HG02943 (cell line): ENCODE data around the gene ARHGEF19.
"Not testable (repeated sequence)": the region's sequence is repeated elsewhere in the genome, so short reads cannot be mapped to it uniquely, and the experiment has no call there.

Source experiments
- ATAC-seq: cut with Tn5 transposase; IDR thresholded peaks from one replicate; pipeline ENCODE4 v1.9.1; 2021; ENCODE audit warnings: mild to moderate bottlenecking, low read depth, moderate library complexity; ENCODE audit not compliant: unreplicated experiment

The ARHGEF19 gene

DNA sequence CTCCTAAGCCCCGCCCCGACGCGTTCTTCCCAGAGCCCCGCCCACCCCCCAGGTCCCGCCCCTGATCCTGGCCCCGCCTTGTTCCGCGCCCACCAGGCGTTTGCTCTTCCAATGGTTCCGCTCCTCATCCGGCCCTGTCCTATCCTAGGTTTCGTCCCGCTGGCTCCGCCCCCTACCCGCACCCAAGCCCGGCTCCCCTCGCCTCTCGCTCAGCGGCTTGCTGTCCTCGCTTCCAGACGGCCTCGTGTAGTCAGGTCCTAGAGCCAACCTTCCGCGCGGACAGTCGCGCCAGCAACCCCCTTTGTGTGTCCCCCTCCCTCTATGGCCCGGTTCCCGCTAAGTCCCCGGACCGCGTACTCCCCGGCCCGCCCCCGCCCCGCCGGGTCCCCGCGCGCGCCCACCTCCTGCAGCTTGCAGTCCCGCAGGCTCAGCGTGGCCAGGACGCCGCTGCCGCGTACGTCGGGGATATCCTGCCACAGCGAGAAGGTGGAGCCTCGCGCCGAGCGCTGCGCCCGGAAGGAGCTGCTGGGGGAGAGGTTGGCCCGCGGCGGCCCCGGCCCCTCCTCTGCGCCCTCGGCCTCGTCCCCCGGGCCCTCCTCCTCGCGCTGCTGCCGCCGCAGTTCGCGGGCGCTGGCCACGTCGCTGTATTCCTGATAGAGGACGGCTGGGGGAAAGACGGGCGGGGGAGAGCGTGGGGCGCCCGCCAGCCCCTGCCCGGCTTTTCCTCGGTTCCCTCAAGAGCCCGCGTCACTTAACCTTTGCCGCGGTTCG is 5.7 kb downstream of the ARHGEF19 start:
- peak; percentile 61 for ATAC-seq

DNA sequence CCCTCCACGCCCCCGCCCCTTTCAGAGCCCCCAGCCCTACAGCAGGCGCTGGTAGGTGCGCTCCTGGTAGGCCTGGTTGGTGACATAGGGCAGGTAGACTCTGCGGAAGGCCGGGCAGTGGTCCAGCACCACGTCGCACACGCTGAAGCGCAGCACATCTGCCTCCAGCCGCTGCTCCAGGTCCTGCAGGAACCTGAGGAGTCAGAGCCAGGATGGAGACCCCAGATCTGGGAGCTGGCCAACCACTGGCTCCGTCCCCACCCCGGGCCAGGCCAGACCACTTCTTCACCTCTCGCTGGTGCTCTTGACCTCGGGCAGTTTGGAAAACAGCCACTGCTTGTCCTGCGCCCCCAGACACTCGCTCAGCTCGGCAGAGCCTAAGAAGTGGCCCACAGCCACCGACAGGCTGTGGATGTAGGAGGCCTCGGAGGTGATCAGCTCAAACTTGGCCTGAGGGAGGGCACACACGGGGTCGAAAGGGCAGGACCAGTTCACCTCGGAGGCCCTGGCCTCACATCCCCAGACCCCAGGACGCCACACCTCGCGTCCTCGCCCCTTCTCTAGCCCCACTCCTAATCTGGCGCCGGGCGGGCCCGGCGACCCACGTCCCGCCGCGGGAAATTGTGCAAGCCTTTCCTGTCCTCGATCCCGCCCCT is 6.4 kb downstream of the ARHGEF19 start:
- no peak for ATAC-seq

DNA sequence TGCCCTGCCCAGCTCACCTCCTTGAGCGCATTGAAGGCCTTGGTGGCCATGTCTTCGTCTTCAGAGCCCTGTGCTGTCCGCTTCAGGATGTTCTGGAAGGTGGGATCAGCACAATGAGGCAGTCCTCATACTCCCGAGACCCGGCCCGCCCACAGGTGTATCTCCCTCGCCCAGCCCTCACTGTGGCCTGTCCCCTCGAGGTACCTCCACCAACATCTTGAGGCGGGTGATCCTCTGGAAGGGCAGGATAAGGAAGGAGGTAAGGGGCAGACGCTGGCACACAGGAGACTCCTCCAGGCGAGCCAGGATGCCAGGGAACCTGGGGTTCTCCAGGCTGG is 7.1 kb downstream of the ARHGEF19 start:
- ATAC-seq, result no peak

DNA sequence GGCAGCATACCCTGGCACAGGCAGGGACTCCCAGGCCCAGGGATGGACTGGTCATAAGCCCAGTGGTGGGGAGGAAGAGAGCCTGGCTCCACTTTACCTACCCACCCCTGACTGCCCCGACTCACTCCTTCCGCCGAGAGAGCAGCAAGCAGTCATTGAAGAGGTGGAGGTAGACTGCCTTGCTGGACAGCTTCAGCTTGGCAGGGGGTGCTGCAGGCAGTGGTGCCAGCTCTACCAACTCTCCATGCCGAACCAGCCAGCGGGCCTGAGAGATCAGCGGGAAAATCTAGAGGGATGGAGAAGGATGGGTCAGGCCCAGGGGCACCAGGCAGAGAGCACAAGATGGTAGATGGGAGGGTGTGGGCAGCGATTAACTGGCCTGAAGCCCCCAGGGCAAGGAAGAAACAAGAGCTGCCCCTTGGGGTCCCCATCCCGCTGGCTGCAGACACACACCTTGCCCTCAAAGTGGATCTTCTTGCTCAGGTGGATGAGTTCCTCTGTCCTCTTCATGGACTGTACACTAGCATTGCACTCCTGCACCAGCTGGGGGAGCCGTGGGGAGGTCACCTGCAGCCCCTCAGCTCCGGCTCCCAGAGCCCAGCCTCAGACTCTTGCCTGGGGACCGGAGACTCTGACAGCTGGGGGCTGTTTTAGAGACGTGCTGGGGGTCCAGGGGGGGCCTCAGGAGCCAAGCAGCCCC is 7.7 kb downstream of the ARHGEF19 start:
- no peak for ATAC-seq

DNA sequence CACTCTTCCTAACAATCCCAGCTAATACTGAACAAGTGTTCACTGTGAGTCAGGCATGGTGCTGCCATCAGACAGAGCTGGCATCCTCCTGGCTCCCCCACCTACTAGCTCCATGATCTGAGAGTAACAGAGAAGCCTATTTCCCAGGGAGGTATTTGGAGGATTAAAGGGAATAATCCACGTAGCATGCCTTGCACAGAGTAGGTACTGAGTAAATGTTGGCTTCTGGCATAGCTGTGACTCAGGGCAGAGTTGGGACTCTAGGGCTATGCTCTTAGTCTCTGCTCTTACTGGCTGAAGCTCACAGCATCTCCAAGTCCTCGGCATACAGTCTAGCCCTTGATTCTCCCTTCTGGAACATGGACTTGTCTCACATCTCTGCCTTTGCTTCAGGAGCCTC is 8.2 kb downstream of the ARHGEF19 start:
- ATAC-seq, result no peak

DNA sequence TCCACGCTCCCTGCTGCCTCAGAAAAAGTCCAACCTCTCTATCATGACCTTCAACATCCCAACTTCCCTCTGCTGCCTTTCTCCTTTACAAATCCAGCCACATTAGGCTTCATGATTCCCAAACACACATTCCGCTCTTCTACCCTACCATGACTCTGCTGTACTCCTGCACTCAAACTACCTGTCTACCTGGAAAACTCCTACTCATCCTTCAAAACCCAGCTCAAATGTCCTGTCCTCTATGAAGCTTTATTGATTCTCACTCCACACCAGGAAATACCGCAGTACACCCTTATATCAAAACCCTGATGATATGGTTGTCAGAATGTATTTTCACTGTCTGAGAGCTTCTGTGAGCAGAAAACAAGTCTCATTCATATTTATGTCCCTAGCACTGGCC is 8.9 kb downstream of the ARHGEF19 start:
- no peak for ATAC-seq

DNA sequence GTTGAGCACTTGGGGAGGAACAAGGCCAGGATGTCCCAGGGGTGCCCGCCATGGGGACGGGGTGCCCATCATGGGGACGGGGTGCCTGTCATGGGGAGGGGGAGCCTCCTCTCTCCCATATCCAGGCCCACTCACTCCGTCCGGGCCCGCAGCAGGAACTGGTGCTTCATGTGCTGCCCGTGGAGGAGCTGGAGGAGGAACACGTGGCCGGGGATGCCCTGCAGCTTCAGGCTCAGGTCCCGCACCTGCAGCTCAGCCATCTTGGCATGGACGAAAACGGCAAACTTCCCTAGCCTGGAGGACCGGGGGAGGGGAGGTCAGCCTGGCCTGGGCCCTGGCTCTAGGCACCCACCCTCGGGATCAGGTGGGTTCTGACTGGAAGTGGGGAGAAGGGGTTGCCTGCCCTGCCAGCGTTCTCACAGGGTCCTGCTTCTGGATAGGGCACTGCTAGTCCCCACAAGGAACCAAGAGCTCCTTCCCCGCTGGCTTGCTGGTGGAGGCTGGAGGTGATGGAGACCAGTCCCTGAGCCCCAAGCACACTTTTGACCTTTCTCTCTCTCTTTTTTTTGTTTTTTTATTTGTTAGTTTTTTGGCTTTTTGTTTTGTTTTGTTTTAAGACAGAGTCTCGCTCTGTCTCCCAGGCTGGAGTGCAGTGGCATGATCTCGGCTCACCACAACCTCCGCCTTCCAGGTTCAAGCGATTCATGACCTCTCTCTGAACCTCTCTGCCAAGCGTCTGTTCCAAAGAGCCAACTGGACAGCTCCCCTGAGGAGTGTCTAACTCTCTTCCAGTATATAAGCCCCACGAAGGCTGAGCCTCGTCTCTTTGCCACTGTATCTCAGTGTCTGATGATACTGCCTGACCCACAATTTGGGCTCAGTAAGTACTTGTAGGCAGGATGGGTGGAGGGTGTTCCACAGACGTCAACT is 9.9 kb downstream of the ARHGEF19 start:
- no peak for ATAC-seq

DNA sequence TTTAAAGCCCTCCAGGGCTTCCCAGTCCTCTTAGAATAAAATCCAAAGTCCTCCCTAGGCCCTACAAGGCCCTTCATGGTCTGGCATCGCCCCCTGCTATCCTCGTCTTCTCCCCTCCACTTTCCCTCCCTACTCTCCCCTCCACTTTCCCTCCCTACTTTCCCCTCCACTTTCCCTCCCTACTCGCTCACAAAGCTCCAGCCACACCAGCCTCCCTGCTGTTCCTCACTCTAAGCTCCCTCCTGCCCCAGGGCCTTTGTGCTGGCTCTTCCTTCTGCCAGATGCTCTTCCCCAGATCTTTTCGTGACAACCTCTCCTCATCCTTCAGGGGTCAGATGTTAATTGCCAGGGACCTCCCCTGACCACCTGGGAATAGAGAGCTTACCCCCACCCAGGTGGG is 12.8 kb downstream of the ARHGEF19 start:
- no peak for ATAC-seq

DNA sequence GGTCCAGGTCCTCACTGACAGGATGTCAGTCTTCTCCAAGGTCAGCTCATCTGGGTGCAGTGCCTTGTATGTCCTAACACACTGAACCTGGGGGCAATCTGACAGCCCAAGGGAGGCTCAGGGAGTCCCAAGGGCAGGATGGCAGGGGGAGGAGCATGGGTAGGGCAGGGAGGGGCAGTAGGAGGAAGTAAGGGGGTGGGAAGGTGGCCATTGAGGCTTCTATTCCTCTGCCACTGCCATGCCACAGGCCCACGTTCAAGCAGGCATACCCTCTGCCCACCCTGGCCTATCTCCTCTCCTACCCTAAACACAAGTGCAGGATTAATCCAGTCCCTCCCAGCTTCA is 13.3 kb downstream of the ARHGEF19 start:
- no peak for ATAC-seq

DNA sequence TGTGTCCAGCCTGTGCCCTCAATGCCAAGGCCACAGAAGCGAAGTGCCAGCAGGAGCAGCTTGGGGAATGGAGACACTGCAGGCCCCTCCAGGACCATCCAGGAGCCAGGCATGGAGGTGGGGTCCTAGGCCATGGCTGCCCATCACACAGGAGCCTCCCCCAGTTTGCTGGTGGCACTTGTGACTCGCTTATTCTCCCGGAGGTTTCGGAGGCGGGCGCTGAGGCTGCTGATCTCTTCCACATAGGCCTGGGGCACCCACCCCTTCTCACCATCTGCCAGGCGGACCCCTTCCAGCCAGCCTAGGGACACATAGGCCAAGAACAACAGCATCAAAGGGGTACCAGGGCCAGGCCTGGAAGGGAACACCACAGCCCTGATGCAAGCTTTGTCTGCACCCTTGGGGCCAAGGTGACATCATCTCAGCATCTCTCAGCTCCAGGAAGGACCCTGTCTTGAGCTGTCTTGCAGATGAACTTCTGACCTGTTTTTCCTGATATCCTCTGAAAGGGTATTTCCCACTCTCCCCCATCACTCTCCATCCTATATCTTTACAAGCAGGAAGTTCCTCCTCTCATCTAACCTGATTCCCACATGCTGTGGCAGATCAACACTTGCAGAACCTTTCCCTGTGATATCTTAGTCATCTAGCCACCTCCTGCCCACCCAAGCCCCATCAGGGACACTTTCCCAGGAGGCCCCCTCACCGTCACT is 13.9 kb downstream of the ARHGEF19 start:
- no peak for ATAC-seq

DNA sequence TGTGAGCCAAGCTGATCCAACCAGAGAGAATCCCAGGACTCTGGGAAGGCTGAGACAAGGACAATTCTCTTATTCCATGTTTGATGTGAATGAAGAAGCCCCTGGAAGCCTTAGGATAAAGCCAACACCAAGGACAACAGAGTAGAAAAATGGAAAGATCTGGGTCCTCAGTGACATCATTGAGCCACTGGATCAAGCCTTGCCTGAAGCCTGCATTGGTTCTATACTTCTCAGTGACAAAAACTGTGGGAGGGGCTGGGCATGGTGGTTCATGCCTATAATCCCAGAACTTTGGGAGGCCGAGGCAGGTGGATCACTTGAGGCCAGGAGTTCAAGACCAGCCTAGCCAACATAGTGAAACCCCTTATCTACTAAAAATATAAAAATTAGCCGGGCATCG is 15.6 kb downstream of the ARHGEF19 start:
- no peak for ATAC-seq

DNA sequence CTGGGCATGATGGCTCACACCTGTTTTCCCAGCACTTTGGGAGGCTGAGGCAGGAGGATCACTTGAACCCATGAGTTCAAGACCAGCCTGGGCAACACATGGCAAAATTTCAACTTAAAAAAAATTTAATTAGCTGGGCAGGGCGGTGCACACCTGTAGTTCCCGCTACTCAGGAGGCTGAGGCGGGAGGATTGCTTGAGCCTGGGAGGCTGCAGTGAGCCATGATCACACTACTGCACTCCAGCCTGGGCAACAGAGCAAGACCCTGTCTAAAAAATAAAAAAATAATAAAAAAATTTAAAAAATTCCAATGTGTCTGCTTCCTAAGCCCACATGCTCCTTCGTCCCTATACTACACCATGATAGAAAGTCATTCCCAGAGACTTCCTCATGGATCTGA is 16.3 kb downstream of the ARHGEF19 start:
- ATAC-seq, result not testable (repeated sequence)

DNA sequence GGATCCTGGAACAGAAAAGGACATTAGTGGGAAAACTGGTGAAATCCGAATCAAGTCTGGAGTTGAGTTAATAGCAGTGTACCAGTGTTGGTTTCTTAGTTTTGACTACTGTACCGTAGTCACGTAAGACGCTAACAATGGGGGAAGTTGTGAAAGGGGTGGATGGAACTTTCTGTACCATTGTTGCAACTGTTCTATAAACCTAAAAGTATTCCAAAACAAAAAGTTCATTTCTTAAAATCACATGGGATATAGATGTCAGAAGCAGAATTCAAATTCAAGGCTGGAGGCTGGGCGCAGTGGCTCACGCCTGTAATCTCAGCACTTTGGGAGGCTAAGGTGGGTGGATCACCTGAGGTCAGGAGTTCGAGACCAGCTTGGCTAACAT is 16.9 kb downstream of the ARHGEF19 start:
- ATAC-seq, result no peak

DNA sequence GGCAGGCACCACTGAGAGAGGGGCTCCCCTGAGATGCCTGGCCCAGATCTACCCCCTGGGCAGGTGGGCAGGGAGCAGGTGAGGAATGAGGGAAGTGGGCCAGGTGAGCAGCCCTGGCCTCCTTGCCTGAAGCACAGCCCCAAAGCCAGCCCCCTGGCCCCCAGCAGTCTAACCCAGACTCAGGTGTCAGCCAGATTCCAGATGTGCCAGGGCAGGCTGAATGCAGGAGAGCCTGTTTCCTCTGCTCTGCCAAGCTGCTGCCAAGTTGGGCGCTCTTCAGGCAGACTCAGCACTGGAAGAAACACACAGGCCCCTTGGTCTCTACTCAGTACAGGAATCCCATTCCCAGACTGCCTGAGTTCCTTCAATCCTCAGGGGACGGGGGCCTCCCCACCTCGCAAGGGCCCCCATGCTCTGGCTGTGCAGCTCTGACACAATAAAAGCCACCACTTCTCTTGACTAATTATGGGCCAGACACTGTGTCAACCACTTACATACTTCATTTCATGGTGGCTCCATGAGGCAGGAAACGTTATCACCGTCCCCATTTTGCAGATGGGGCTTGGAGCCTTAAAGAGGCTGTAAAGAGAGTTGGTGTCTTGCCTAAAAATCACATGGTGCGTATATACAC is 20.4 kb downstream of the ARHGEF19 start:
- no peak for ATAC-seq

DNA sequence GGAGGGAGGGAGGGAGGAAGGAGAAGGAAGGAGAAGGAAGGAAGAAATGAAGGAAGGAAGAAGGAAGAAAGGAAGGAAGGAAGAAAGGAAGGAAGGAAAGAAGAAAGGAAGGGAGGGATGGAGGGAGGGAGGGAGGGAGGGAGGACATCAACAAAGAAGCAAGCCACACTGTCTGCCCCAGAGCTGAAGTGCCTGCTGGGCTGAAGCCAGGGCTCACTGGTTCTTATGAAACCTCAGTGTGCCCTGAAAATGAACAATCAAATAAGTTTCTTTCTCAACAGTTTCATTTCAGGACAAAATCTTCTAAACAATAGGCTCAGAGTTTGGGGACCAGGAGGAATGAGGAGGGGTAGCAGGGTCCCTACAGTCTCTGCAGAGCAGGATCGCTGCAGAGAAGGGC is 21.1 kb downstream of the ARHGEF19 start:
- no peak for ATAC-seq

DNA sequence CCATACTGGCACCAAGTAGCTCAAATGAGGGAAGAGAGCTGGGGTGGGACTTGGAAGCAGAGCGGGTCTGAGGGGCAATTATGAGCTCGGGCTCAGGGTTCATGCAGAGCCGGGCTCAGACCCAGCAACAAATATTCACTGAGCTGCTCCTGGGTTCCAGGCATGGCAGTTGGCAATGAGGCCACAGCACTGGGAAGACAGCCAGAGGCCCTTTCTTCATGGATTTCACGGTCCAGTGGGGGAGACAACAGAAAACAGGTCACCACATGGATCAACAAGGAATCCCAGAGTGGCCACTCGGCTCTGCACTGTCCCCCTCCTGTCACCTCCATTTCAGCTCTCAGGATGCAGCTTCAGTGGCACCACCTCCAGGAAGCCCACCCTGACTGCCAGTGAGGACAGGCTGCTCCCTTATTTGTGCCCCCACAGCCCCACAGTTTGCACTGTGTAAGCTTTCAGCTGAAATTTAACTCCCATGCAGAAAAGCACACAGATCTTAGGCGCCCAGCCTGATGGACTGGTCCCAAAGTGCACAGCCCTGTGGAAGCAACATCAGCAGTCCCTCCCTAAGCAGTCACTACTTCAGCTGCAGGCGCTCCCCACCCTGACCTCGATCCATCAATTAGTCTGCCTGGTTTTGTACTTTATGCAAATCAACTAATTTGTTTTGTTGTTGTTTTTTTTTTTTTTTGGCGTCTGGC is 22.4 kb downstream of the ARHGEF19 start:
- no peak for ATAC-seq

DNA sequence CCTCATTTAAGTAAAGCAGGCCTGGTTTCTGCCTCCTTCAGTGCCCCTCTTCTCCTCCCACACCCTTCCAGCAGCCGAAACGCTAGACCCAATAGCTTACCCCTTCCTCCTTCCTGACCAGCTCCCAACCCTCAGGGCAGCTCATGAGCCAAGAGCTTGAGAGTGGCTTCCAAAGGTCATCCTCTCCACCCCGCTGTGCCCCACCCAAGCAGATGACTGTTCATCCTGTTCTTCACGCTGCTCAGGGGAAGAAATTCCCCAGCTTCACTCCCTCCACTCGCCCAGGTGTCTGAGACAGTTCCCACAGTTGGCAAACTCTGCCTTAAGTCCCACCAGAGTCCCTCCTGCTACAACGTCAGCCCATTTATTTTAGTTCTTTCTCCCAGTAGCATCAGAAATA is 23.4 kb downstream of the ARHGEF19 start:
- ATAC-seq, result no peak

DNA sequence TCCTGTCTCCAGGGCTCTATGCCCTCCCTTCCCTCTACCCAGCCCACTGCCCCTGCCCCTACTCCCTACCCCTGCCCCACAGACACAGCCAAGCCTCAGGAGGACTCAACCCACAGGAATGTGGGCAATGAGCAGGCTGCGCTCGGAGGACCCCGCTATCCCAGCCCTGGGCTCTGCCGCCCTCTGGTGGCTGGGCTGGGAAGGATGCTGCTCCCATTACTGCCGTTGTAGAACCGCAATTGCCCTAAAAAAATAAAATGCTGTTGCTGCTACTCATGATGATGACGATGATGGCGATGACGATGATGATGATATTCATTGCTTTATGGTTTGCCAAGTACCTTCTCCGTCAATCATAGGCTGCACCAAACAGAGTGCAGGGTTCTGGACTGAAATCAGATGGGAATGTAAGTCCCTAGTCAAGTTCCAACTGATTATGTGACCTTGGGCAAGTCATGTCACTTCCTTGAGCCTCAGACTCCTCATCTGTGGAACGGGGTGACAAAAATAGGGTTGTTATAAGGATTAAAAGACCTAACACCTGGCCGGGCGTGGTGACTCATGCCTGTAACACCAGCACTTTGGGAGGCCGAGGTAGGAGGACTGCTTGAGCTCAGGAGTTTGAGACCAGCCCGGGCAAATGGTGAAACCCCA is 24.6 kb downstream of the ARHGEF19 start:
- no peak for ATAC-seq
